Muscle of leg (tissue), 11 donors: Measurements from ENCODE around the gene TOP2B. TPM values are rescaled to one million over a fixed set of nuclear protein-coding genes. Genes with fewer than 3 reads are reported as not detected.

Source experiments
- DNase-seq: peaks from one replicate; pipeline ENCODE4 v3.0.0; 2013
- H3K27ac ChIP-seq: one replicate; pipeline ENCODE4 v1.5.1; 2013; ENCODE audit warnings: mild to moderate bottlenecking, low read length, control low read depth
- H3K27me3 ChIP-seq: one replicate; pipeline ENCODE4 v1.6.1; 2013; ENCODE audit warnings: low read length; ENCODE audit not compliant: control insufficient read depth, insufficient read depth
- H3K36me3 ChIP-seq: one replicate; pipeline ENCODE4 v1.6.1; 2013; ENCODE audit warnings: low read length; ENCODE audit not compliant: control insufficient read depth, insufficient read depth
- H3K4me1 ChIP-seq: one replicate; pipeline ENCODE4 v1.6.1; 2013; ENCODE audit warnings: low read length; ENCODE audit not compliant: control insufficient read depth, insufficient read depth
- H3K4me3 ChIP-seq: one replicate; pipeline ENCODE4 v1.5.1; 2013; ENCODE audit warnings: low read length, control low read depth
- H3K9me3 ChIP-seq: replicated peaks from 2 replicates; pipeline ENCODE4 v1.6.1; 2013; ENCODE audit warnings: low read depth, low read length; ENCODE audit not compliant: control insufficient read depth
- WGBS: methylation state at CpG from one replicate; pipeline ENCODE4 v1.1.5; 2013; ENCODE audit warnings: missing lambda C conversion rate; ENCODE audit not compliant: insufficient coverage; 5-methylcytosine and 5-hydroxymethylcytosine counted together
- polyA plus RNA-seq, 8 donors: library from polyadenylated mRNA; unstranded; fragments of 120-200 nt; gene quantifications; one replicate each; pipeline versions ENCODE4 v1.2.1 to v1.2.3, GENCODE V29; 2013; ENCODE audit warnings: inconsistent platforms in 1 of 8, low replicate concordance in 1 of 8; ENCODE audit not compliant: insufficient read length in 8 of 8, insufficient read depth in 1 of 8
- total RNA-seq: library from RNA; stranded (reverse); fragments of 120-200 nt; gene quantifications from one replicate; pipeline ENCODE4 v1.2.4, GENCODE V29; 2013

The TOP2B gene
- total and polyA plus RNA-seq, 9 donors: 110 to 162 (median 126) TPM

GRCh38 chr3:25576831-25577454 lies 87.8 kb downstream of the TOP2B start:
- H3K27me3 ChIP-seq: no peaks in the 10 kb centered on the region
- peaks cover 10% of the 10 kb centered on the region for H3K36me3 ChIP-seq
- 76% methylated on average over 9 of the region's 15 CpGs for WGBS
- DNase-seq: no peak
- no peak overlapping the region for H3K4me3 ChIP-seq
- peaks cover 3% of the 10 kb centered on the region for H3K9me3 ChIP-seq
- peaks cover 21% of the 10 kb centered on the region for H3K4me1 ChIP-seq
- no peak overlapping the region for H3K27ac ChIP-seq

GRCh38 chr3:25576146-25576545 lies 88.6 kb downstream of the TOP2B start:
- no peak for DNase-seq
- Histone ChIP-seq H3K36me3 (peaks cover 12% of the 10 kb centered on the region), H3K27me3 (no peaks in the 10 kb centered on the region), H3K4me3 (no peak overlapping the region), H3K9me3 (no peaks in the 10 kb centered on the region), H3K4me1 (peaks cover 21% of the 10 kb centered on the region), H3K27ac (no peak overlapping the region)
- whole genome bisulfite sequencing: 89% methylated on average over 2 of the region's 4 CpGs

GRCh38 chr3:25575001-25575400 lies 89.7 kb downstream of the TOP2B start:
- Histone ChIP-seq H3K27me3 (no peaks in the 10 kb centered on the region), H3K9me3 (no peaks in the 10 kb centered on the region), H3K4me1 (peaks cover 21% of the 10 kb centered on the region), H3K27ac (no peak overlapping the region), H3K4me3 (no peak overlapping the region), H3K36me3 (peaks cover 8% of the 10 kb centered on the region)
- no peak for DNase-seq
- WGBS: 96% methylated on average over 9 of the region's 12 CpGs

- H3K4me1 ChIP-seq: peaks cover 21% of the 10 kb centered on the region
- 97% methylated on average over 5 of the region's 16 CpGs for WGBS
- no peak overlapping the region for H3K4me3 ChIP-seq
- no peak overlapping the region for H3K27ac ChIP-seq
- no peaks in the 10 kb centered on the region for H3K9me3 ChIP-seq
- H3K36me3 ChIP-seq: peaks cover 8% of the 10 kb centered on the region
- DNase-seq: no peak
- no peaks in the 10 kb centered on the region for H3K27me3 ChIP-seq
These were observed 90.4 kb downstream of the TOP2B start for GRCh38 chr3:25574172-25574765.

- Histone ChIP-seq H3K36me3 (peaks cover 8% of the 10 kb centered on the region), H3K4me3 (no peak overlapping the region), H3K4me1 (peaks cover 21% of the 10 kb centered on the region), H3K27me3 (no peaks in the 10 kb centered on the region), H3K9me3 (no peaks in the 10 kb centered on the region), H3K27ac (peak overlapping the region; percentile 24)
- WGBS: 90% methylated on average over 6 of the region's 19 CpGs
- no peak for DNase-seq
These were observed 91.1 kb downstream of the TOP2B start for GRCh38 chr3:25573386-25574171.

GRCh38 chr3:25572919-25573385 lies 91.8 kb downstream of the TOP2B start:
- Histone ChIP-seq H3K4me3 (no peak overlapping the region), H3K9me3 (no peaks in the 10 kb centered on the region), H3K36me3 (peaks cover 8% of the 10 kb centered on the region), H3K27me3 (no peaks in the 10 kb centered on the region), H3K4me1 (peaks cover 21% of the 10 kb centered on the region), H3K27ac (peak overlapping the region; percentile 5)
- 71% methylated on average over 12 of the region's 14 CpGs for WGBS
- no peak for DNase-seq

GRCh38 chr3:25572336-25572735 lies 92.4 kb downstream of the TOP2B start:
- Histone ChIP-seq H3K27ac (no peak overlapping the region), H3K9me3 (no peaks in the 10 kb centered on the region), H3K4me3 (no peak overlapping the region), H3K4me1 (peaks cover 21% of the 10 kb centered on the region), H3K27me3 (no peaks in the 10 kb centered on the region), H3K36me3 (peaks cover 8% of the 10 kb centered on the region)
- WGBS: no CpG with 5 or more reads among the region's 3 CpGs
- DNase-seq: no peak

- H3K4me3 ChIP-seq: no peak overlapping the region
- H3K4me1 ChIP-seq: peaks cover 17% of the 10 kb centered on the region
- no peak for DNase-seq
- no peaks in the 10 kb centered on the region for H3K27me3 ChIP-seq
- H3K36me3 ChIP-seq: peaks cover 8% of the 10 kb centered on the region
- no peaks in the 10 kb centered on the region for H3K9me3 ChIP-seq
- 83% methylated on average over 4 of the region's 6 CpGs for WGBS
- H3K27ac ChIP-seq: no peak overlapping the region
These were observed 93.4 kb downstream of the TOP2B start for GRCh38 chr3:25571285-25571684.

GRCh38 chr3:25568525-25569078 lies 96.1 kb downstream of the TOP2B start:
- no peak for DNase-seq
- Histone ChIP-seq H3K4me1 (peaks cover 12% of the 10 kb centered on the region), H3K4me3 (no peak overlapping the region), H3K36me3 (peaks cover 13% of the 10 kb centered on the region), H3K9me3 (no peaks in the 10 kb centered on the region), H3K27ac (no peak overlapping the region), H3K27me3 (no peaks in the 10 kb centered on the region)
- WGBS: 89% methylated on average over 7 of the region's 10 CpGs
